K562 (cell line): Measurements from ENCODE around the gene AGPAT2. TPM values are rescaled to one million over a fixed set of nuclear protein-coding genes. Genes with fewer than 3 reads are reported as not detected.

Experiments
- ATF1 ChIP-seq, 2 experiments: fragments of 450-650 bp in 1 of 2; IDR thresholded peaks; 2 replicates each; pipeline ENCODE4 v1.6.1; 2016; ENCODE audit warnings: missing compliant biosample characterization in 1 of 2, missing genetic modification characterization in 1 of 2
- ELF2 ChIP-seq: fragments of 250-450 bp; sonication (Bioruptor Pico); IDR thresholded peaks from 2 replicates; pipeline ENCODE4 v1.5.0; 2021; ENCODE audit warnings: mild to moderate bottlenecking
- HDAC8 ChIP-seq: fragments of 450-650 bp; IDR thresholded peaks from 2 replicates; pipeline ENCODE4 v1.6.1; 2016; ENCODE audit warnings: mild to moderate bottlenecking, missing genetic modification characterization, moderate library complexity, missing compliant biosample characterization
- MAZ ChIP-seq, 2 experiments: fragments of 450-650 bp in 1 of 2; sonication (generic) in 1 of 2; formaldehyde crosslinking; IDR thresholded peaks in 1 of 2; conservative IDR thresholded peaks in 1 of 2; 2 replicates each; pipeline versions ENCODE4 v1.4.0 to v1.5.0; 2020; ENCODE audit warnings: mild to moderate bottlenecking in 1 of 2, missing genetic modification reagents in 1 of 2
- POLR2H ChIP-seq: IDR thresholded peaks from 2 replicates; pipeline ENCODE4 v1.6.1; 2016; ENCODE audit warnings: missing genetic modification characterization, low read depth, mild to moderate bottlenecking, control low read depth, missing compliant biosample characterization, moderate library complexity
- RB1 ChIP-seq: fragments of 450-650 bp; IDR thresholded peaks from 2 replicates; pipeline ENCODE4 v1.6.1; 2017; ENCODE audit warnings: low read depth, mild to moderate bottlenecking
- SOX6 ChIP-seq: fragments of 450-650 bp; IDR thresholded peaks from 2 replicates; pipeline ENCODE4 v1.6.1; 2014; ENCODE audit warnings: mild to moderate bottlenecking
- ZEB2 ChIP-seq: fragments of 450-650 bp; IDR thresholded peaks from 2 replicates; pipeline ENCODE4 v1.6.1; 2016
- ZNF707 ChIP-seq: fragments of 250-450 bp; sonication (Bioruptor Pico); conservative IDR thresholded peaks from 2 replicates; pipeline ENCODE4 v1.8.0; 2022; ENCODE audit warnings: inconsistent platforms, mild to moderate bottlenecking, moderate library complexity
- polyA plus RNA-seq, 8 experiments: library from polyadenylated mRNA; depleted of rRNA in 4 of 8; stranded (reverse) in 5 of 8; unstranded in 3 of 8; fragments of >200 nt; fragmentation: Nextera tagmentation in 2 of 8; fragmentation: Illumina TruSeq in 1 of 8; extraction: Ambion mirVana in 2 of 8; extraction: Trizol in 1 of 8; gene quantifications; 2 replicates each; pipeline versions ENCODE4 v1.2.1 to v1.2.3, GENCODE V29; 2011 to 2014; ENCODE audit warnings: inconsistent platforms in 1 of 8, missing spikeins in 1 of 8
- total RNA-seq, 7 experiments: library from RNA; depleted of rRNA in 6 of 7; stranded (reverse); fragments of >200 nt in 6 of 7; fragmentation: Illumina TruSeq in 2 of 7; extraction: Trizol in 2 of 7; gene quantifications; 2 replicates each; pipeline versions ENCODE4 v1.2.1 to v1.2.3, GENCODE V29; 2011 to 2021; ENCODE audit warnings: low replicate concordance in 1 of 7
- TF ChIP-seq, protein P1 (sequence below): fragments of 450-650 bp; formaldehyde crosslinking; IDR thresholded peaks from 2 replicates; pipeline ENCODE4 v1.4.0; 2020; ENCODE audit warnings: mild to moderate bottlenecking, moderate library complexity
- TF ChIP-seq, protein P2 (sequence below): fragments of 250-450 bp; sonication (Bioruptor Pico); IDR thresholded peaks from 2 replicates; pipeline ENCODE4 v1.5.1; 2021; ENCODE audit warnings: mild to moderate bottlenecking
- TF ChIP-seq, protein P3 (sequence below): fragments of 250-450 bp; sonication (Bioruptor Pico); IDR thresholded peaks from 2 replicates; pipeline ENCODE4 v1.4.0; 2020; ENCODE audit warnings: mild to moderate bottlenecking, moderate library complexity
- TF ChIP-seq, protein P4 (sequence below): fragments of 450-650 bp; formaldehyde crosslinking; IDR thresholded peaks from 2 replicates; pipeline ENCODE4 v1.4.0; 2020; ENCODE audit warnings: mild to moderate bottlenecking, moderate library complexity
- TF ChIP-seq, protein P5 (sequence below), 2 experiments: fragments of 450-650 bp; IDR thresholded peaks; 2 replicates each; pipeline ENCODE4 v1.6.1; 2018; ENCODE audit warnings: mild to moderate bottlenecking in 2 of 2, low read depth in 1 of 2; ENCODE audit not compliant: partially characterized antibody in 2 of 2

The AGPAT2 gene
- total and polyA plus RNA-seq, 9 of the 15 experiments (the other 6 are each of a cell fraction or from before 2014, with no cell fraction given), result 0.13 to 54.5 (median 23.9) TPM

DNA sequence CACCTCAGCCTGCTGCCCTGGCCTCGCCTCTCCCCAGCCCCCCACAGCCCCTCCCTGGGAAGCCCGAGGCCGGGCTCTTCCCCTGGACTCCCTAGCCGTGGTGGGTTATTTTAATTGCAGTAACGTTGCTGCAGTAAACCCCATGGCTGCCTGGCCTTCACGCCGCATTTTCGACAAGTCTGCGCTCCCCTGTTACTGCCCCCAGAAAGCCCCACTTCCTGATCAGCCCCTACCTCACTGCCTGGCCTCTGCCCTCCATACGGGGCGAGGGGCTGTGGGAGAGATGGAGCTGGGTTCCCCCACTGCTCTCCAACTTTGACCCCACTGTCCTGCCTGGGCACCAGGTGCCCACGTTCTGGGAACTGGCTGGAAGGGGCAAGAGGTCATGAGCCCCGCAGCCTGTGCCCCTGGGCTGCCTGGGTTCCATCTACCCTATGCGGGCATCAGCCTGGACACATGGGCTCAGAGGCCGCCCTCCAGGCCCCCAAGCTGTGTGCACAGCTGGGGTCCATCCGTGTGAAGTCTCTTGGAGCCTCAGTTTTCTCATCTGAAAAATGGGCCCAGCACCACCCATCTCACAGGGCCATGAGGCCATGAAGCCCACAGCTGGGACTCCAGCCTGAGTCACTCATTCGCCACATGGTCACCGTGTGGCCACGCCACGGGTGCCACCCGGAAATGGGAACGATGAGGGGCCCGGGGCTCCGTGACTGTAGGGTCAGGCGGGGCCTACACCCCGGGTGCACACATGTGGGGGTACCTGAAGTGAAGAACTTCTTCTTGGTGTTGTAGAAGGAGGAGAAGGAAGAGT lies 13.1 kb downstream of the AGPAT2 start (continued):
- TF ChIP-seq, protein P1, sequence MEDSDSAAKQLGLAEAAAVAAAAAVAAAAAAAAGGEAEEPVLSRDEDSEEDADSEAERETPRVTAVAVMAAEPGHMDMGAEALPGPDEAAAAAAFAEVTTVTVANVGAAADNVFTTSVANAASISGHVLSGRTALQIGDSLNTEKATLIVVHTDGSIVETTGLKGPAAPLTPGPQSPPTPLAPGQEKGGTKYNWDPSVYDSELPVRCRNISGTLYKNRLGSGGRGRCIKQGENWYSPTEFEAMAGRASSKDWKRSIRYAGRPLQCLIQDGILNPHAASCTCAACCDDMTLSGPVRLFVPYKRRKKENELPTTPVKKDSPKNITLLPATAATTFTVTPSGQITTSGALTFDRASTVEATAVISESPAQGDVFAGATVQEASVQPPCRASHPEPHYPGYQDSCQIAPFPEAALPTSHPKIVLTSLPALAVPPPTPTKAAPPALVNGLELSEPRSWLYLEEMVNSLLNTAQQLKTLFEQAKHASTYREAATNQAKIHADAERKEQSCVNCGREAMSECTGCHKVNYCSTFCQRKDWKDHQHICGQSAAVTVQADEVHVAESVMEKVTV, result no peak
- TF ChIP-seq ZEB2 (no peak), ELF2 (no peak), SOX6 (no peak), RB1 (no peak), ATF1 (CRISPR knock-in tag; IDR thresholded peaks at IDR 0.05) (no peak), ATF1 (tag; IDR thresholded peaks at IDR 0.05) (peak; percentile 42), HDAC8 (no peak), MAZ (CRISPR knock-in tag; conservative IDR thresholded peaks at IDR 0.05 in 1 of 2, IDR thresholded peaks at IDR 0.05 in 1 of 2) (no peak), ZNF707 (no peak), POLR2H (no peak; the same call in 1 of the 2 replicates)
- TF ChIP-seq, protein P2, sequence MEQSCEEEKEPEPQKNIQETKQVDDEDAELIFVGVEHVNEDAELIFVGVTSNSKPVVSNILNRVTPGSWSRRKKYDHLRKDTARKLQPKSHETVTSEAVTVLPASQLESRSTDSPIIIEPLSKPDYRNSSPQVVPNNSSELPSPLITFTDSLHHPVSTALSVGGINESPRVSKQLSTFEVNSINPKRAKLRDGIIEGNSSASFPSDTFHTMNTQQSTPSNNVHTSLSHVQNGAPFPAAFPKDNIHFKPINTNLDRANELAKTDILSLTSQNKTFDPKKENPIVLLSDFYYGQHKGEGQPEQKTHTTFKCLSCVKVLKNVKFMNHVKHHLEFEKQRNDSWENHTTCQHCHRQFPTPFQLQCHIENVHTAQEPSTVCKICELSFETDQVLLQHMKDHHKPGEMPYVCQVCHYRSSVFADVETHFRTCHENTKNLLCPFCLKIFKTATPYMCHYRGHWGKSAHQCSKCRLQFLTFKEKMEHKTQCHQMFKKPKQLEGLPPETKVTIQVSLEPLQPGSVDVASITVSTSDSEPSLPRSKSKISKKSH (CRISPR knock-in tag), result no peak
- TF ChIP-seq, protein P3, sequence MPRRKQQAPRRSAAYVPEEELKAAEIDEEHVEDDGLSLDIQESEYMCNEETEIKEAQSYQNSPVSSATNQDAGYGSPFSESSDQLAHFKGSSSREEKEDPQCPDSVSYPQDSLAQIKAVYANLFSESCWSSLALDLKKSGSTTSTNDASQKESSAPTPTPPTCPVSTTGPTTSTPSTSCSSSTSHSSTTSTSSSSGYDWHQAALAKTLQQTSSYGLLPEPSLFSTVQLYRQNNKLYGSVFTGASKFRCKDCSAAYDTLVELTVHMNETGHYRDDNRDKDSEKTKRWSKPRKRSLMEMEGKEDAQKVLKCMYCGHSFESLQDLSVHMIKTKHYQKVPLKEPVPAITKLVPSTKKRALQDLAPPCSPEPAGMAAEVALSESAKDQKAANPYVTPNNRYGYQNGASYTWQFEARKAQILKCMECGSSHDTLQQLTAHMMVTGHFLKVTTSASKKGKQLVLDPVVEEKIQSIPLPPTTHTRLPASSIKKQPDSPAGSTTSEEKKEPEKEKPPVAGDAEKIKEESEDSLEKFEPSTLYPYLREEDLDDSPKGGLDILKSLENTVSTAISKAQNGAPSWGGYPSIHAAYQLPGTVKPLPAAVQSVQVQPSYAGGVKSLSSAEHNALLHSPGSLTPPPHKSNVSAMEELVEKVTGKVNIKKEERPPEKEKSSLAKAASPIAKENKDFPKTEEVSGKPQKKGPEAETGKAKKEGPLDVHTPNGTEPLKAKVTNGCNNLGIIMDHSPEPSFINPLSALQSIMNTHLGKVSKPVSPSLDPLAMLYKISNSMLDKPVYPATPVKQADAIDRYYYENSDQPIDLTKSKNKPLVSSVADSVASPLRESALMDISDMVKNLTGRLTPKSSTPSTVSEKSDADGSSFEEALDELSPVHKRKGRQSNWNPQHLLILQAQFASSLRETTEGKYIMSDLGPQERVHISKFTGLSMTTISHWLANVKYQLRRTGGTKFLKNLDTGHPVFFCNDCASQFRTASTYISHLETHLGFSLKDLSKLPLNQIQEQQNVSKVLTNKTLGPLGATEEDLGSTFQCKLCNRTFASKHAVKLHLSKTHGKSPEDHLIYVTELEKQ (CRISPR knock-in tag), result no peak
- TF ChIP-seq, protein P4, sequence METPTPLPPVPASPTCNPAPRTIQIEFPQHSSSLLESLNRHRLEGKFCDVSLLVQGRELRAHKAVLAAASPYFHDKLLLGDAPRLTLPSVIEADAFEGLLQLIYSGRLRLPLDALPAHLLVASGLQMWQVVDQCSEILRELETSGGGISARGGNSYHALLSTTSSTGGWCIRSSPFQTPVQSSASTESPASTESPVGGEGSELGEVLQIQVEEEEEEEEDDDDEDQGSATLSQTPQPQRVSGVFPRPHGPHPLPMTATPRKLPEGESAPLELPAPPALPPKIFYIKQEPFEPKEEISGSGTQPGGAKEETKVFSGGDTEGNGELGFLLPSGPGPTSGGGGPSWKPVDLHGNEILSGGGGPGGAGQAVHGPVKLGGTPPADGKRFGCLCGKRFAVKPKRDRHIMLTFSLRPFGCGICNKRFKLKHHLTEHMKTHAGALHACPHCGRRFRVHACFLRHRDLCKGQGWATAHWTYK (CRISPR knock-in tag), result no peak; the same call in 1 of the 2 replicates
- TF ChIP-seq, protein P5, sequence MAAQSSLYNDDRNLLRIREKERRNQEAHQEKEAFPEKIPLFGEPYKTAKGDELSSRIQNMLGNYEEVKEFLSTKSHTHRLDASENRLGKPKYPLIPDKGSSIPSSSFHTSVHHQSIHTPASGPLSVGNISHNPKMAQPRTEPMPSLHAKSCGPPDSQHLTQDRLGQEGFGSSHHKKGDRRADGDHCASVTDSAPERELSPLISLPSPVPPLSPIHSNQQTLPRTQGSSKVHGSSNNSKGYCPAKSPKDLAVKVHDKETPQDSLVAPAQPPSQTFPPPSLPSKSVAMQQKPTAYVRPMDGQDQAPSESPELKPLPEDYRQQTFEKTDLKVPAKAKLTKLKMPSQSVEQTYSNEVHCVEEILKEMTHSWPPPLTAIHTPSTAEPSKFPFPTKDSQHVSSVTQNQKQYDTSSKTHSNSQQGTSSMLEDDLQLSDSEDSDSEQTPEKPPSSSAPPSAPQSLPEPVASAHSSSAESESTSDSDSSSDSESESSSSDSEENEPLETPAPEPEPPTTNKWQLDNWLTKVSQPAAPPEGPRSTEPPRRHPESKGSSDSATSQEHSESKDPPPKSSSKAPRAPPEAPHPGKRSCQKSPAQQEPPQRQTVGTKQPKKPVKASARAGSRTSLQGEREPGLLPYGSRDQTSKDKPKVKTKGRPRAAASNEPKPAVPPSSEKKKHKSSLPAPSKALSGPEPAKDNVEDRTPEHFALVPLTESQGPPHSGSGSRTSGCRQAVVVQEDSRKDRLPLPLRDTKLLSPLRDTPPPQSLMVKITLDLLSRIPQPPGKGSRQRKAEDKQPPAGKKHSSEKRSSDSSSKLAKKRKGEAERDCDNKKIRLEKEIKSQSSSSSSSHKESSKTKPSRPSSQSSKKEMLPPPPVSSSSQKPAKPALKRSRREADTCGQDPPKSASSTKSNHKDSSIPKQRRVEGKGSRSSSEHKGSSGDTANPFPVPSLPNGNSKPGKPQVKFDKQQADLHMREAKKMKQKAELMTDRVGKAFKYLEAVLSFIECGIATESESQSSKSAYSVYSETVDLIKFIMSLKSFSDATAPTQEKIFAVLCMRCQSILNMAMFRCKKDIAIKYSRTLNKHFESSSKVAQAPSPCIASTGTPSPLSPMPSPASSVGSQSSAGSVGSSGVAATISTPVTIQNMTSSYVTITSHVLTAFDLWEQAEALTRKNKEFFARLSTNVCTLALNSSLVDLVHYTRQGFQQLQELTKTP (IDR thresholded peaks at IDR 0.05; ENCODE audit: low read depth in 1 of 2, partially characterized antibody in 2 of 2), result no peak
